ENCODE results near the gene CDX1.

The CDX1 gene

DNA sequence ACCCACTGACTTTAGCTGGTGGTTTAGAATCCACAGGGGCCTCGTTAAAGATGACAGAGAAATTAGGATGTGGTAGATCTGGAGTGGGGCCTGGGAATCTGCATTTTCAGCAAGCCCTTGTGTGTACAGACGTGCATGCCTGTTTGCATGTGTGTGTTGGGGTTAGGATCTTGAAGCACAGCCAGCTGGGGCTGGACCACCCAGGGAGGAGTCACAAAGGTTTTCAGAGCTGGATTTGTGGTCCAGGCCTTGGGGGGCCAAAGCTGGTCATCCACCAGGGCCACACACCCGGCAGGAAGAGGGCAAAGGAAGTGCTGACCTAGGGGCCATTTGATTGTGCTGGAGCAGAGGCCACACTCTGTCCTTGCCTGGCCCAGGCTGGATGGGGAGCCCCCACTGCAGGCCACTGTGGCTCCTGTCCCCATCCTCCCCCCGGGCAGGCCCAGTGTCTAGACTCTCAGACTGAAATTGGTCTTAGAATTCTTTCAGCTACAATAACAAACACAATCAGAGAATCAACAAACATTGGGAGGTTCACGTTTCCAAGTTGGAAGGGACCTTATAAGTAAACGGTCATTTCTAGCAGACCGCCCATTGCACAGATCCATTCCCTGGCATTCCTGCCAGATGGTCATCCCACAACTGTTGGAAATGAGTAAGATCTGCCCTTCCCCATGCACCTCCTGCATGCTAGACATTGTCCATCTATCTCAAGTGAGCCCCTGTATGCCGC lies 10.3 kb downstream of the CDX1 start:
- DNase-seq (ENCODE audit: low read depth), result no peak
- H3K4me3 ChIP-seq (ENCODE audit: low read length), result no peak overlapping the region
- TF ChIP-seq, protein P1, sequence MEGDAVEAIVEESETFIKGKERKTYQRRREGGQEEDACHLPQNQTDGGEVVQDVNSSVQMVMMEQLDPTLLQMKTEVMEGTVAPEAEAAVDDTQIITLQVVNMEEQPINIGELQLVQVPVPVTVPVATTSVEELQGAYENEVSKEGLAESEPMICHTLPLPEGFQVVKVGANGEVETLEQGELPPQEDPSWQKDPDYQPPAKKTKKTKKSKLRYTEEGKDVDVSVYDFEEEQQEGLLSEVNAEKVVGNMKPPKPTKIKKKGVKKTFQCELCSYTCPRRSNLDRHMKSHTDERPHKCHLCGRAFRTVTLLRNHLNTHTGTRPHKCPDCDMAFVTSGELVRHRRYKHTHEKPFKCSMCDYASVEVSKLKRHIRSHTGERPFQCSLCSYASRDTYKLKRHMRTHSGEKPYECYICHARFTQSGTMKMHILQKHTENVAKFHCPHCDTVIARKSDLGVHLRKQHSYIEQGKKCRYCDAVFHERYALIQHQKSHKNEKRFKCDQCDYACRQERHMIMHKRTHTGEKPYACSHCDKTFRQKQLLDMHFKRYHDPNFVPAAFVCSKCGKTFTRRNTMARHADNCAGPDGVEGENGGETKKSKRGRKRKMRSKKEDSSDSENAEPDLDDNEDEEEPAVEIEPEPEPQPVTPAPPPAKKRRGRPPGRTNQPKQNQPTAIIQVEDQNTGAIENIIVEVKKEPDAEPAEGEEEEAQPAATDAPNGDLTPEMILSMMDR (conservative IDR thresholded peaks at IDR 0.05; ENCODE audit: low read length), result no peak

DNA sequence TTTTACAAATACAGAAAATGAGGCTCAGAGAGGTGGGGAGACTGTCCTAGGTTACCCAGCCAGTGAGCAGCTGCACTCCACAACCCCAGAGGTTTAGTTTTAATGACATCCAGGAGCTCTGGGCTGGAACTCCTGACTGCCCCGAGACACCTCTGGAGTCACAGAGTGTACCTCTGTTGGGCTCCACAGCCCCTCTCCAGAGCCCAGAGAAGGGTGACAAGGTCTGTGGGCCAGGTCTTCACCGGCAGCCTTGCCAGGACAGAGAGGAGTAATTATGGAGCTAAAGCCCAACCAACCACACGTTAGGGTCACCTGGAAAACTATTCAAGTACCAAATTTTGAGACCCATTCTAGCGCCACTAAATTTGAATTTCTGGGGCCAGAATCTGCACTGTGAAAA lies 11.1 kb downstream of the CDX1 start:
- no peak for DNase-seq (ENCODE audit: low read depth)
- H3K4me3 ChIP-seq (ENCODE audit: low read length), result no peak overlapping the region

DNA sequence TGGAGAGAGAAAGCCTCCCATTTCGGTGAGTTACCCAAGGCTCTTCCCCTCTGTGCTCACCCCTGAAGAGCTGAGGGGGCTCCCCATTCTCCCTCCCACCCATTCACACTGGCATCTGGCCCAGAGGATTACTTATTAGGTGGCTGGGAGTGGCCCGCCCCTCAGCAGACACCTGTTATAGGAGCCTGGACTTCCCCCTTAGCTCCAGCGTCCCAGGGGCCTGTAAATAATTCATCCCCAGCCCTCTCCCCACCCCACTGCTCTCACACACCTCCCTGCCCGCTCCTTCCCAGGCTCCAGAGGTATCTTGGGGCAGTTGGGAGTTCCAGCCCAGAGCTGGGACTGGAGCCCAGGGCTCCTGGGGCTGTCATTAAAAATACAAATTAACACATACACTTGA lies 11.7 kb downstream of the CDX1 start:
- DNase-seq (ENCODE audit: low read depth), result no peak
- TF ChIP-seq, protein P1 (conservative IDR thresholded peaks at IDR 0.05; ENCODE audit: low read length), result no peak

More for the DNA sequence above, 11.1 kb downstream of the CDX1 start:
- TF ChIP-seq, protein P1 (conservative IDR thresholded peaks at IDR 0.05; ENCODE audit: low read length), result no peak

DNA sequence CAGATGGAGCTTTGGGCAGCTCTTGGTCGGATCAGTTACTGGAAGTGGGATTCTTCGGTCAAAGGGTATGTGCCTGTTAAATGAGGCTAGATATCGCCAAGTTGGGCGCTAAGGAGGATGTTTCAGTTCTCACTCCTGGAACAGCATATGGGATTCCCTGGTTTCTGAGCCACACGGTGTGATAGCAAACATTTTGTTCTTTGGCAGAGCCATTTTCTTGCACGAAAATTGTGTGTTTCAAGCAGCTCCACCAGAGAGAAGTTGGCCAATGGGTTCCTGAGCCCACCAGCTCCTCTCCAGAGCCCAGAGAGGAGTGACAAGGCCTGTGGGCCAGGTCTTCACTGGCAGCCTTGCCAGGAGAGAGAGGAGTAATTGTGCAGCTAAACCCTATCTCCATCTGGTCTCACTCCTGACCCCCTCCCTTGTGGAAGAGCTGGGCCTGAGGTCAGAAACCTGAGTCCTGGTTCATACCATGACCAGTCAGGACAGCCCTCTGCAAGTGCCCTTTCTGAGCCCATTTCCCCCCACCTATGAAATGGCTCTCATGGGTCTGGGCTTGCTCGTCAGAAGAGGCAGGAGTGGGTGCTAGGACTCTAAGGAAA lies 12.5 kb downstream of the CDX1 start:
- TF ChIP-seq, protein P1 (conservative IDR thresholded peaks at IDR 0.05; ENCODE audit: low read length), result no peak
- DNase-seq (ENCODE audit: low read depth), result peak; percentile 23
- no peak overlapping the region for H3K4me3 ChIP-seq (ENCODE audit: low read length)

More for the DNA sequence above, 11.7 kb downstream of the CDX1 start:
- H3K4me3 ChIP-seq (ENCODE audit: low read length), result no peak overlapping the region

DNA sequence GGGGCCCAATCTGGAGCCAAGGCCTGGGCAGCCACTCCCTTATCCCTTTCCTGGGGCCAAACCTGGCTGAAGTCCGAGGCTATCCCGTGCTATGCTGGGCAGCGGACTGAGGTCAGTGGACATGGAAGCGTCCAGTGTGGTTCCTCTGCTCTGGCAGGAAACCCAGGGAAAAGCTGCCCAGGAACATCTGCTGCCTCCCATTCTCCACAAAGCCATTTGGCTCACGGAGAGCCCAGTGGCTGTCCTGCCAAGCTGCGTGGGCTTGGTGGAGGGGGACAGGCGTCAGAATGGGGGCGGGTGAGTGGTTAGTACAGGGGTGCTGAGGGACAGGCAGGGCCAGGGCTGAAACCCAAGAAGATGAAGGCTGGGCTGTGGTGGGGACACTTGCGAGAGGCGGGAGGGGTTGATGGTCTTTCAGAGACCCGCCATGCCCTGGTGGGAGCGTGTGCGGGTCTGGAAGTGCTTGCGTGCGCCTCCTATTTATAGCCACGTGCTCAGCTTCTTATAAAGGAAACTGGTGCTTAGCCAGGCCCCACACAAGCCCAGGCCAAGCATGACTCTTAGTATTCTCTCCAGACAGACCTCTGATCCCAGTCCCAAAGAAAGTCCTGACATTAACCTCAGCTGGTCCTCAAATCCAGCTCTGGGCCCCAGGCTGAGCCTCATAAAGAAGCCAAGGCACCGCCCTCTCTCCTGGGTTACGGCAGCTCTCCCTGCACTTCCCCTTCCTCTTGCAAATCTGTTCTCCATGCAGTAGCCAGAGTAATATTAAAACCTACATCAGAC lies 13.9 kb downstream of the CDX1 start:
- TF ChIP-seq, protein P1 (conservative IDR thresholded peaks at IDR 0.05; ENCODE audit: low read length), result no peak
- no peak overlapping the region for H3K4me3 ChIP-seq (ENCODE audit: low read length)
- DNase-seq (ENCODE audit: low read depth), result peak; percentile 64

DNA sequence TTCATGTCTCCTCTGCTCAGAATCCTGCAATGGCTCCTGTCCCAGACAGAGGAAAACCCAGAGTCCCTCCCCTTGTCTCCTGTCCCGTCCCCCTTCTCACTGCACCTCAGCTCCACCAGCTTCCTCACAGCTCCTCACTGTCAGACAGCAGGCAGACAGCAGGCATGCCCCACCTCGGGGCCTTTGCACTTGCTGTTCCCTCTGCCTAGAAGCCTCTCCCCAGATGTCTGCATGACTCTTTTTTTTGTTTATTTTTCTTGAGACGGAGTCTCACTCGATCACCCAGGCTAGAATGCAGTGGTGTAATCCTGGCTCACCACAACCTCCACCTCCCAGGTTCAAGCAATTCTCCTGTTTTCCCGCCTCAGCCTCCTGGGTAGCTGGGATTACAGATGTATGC lies 14.4 kb downstream of the CDX1 start:
- TF ChIP-seq, protein P1 (conservative IDR thresholded peaks at IDR 0.05; ENCODE audit: low read length), result no peak
- DNase-seq (ENCODE audit: low read depth), result peak; percentile 44
- no peak overlapping the region for H3K4me3 ChIP-seq (ENCODE audit: low read length)

Measured in AG10803 (cell line).